ENCODE measurements around the gene SLC9A3. TPM values are rescaled to one million over a fixed set of nuclear protein-coding genes. Genes with fewer than 3 reads are reported as not detected.
"Not testable (repeated sequence)": the region's sequence is repeated elsewhere in the genome, so short reads cannot be mapped to it uniquely, and the experiment has no call there.

Gene SLC9A3
- total and polyA plus RNA-seq, 4 donors, result 2.3 to 7.2 (median 4.3) TPM

GRCh38 chr5:491856-492155 is 32.4 kb downstream of the SLC9A3 start:
- Histone ChIP-seq H3K27me3 (ENCODE audit: control insufficient read depth, insufficient read depth, low read length) (peaks cover 10% of the 10 kb centered on the region), H3K4me3 (ENCODE audit: low read depth, low read length) (no peak overlapping the region), H3K9me3 (ENCODE audit: control insufficient read depth, insufficient read depth, low read length) (no peaks in the 10 kb centered on the region), H3K36me3 (ENCODE audit: control insufficient read depth, insufficient read depth, low read length) (peaks cover 5% of the 10 kb centered on the region), H3K27ac (ENCODE audit: low read depth, low read length) (no peak overlapping the region), H3K4me1 (ENCODE audit: control insufficient read depth, insufficient read depth, low read length) (peaks cover 22% of the 10 kb centered on the region)
- no peak for DNase-seq (ENCODE audit: low read depth in 4 of 6, low spot score in 6 of 6)
- WGBS (ENCODE audit: insufficient coverage), result 88% methylated on average over 17 of the region's 19 CpGs

- H3K36me3 ChIP-seq (ENCODE audit: control insufficient read depth, insufficient read depth, low read length), result peaks cover 5% of the 10 kb centered on the region
- H3K4me1 ChIP-seq (ENCODE audit: control insufficient read depth, insufficient read depth, low read length), result peaks cover 22% of the 10 kb centered on the region
- H3K27me3 ChIP-seq (ENCODE audit: control insufficient read depth, insufficient read depth, low read length), result peaks cover 10% of the 10 kb centered on the region
- H3K27ac ChIP-seq (ENCODE audit: low read depth, low read length), result no peak overlapping the region
- no peak overlapping the region for H3K4me3 ChIP-seq (ENCODE audit: low read depth, low read length)
- 92% methylated on average over 52 of the region's 52 CpGs for WGBS (ENCODE audit: insufficient coverage)
- H3K9me3 ChIP-seq (ENCODE audit: control insufficient read depth, insufficient read depth, low read length), result no peaks in the 10 kb centered on the region
- no peak for DNase-seq (ENCODE audit: low read depth in 4 of 6, low spot score in 6 of 6)
These were observed 33.0 kb downstream of the SLC9A3 start for GRCh38 chr5:491119-491855.

- Histone ChIP-seq H3K4me3 (ENCODE audit: low read depth, low read length) (no peak overlapping the region), H3K36me3 (ENCODE audit: control insufficient read depth, insufficient read depth, low read length) (peaks cover 5% of the 10 kb centered on the region), H3K4me1 (ENCODE audit: control insufficient read depth, insufficient read depth, low read length) (peaks cover 22% of the 10 kb centered on the region), H3K27ac (ENCODE audit: low read depth, low read length) (no peak overlapping the region), H3K9me3 (ENCODE audit: control insufficient read depth, insufficient read depth, low read length) (no peaks in the 10 kb centered on the region), H3K27me3 (ENCODE audit: control insufficient read depth, insufficient read depth, low read length) (peaks cover 7% of the 10 kb centered on the region)
- DNase-seq (ENCODE audit: low read depth in 4 of 6, low spot score in 6 of 6), result no peak
- WGBS (ENCODE audit: insufficient coverage), result 84% methylated on average over 48 of the region's 48 CpGs
These were observed 33.8 kb downstream of the SLC9A3 start for GRCh38 chr5:490116-491106.

GRCh38 chr5:489689-490080 is 34.6 kb downstream of the SLC9A3 start:
- Histone ChIP-seq H3K4me3 (ENCODE audit: low read depth, low read length) (no peak overlapping the region), H3K27me3 (ENCODE audit: control insufficient read depth, insufficient read depth, low read length) (peaks cover 7% of the 10 kb centered on the region), H3K4me1 (ENCODE audit: control insufficient read depth, insufficient read depth, low read length) (peaks cover 22% of the 10 kb centered on the region), H3K36me3 (ENCODE audit: control insufficient read depth, insufficient read depth, low read length) (peaks cover 5% of the 10 kb centered on the region), H3K27ac (ENCODE audit: low read depth, low read length) (no peak overlapping the region), H3K9me3 (ENCODE audit: control insufficient read depth, insufficient read depth, low read length) (no peaks in the 10 kb centered on the region)
- 79% methylated on average over 21 of the region's 21 CpGs for WGBS (ENCODE audit: insufficient coverage)
- DNase-seq (ENCODE audit: low read depth in 4 of 6, low spot score in 6 of 6), result no peak

GRCh38 chr5:488744-489688 is 35.2 kb downstream of the SLC9A3 start:
- 67% methylated on average over 39 of the region's 40 CpGs for WGBS (ENCODE audit: insufficient coverage)
- Histone ChIP-seq H3K27me3 (ENCODE audit: control insufficient read depth, insufficient read depth, low read length) (peaks cover 7% of the 10 kb centered on the region), H3K27ac (ENCODE audit: low read depth, low read length) (no peak overlapping the region), H3K36me3 (ENCODE audit: control insufficient read depth, insufficient read depth, low read length) (peaks cover 3% of the 10 kb centered on the region), H3K9me3 (ENCODE audit: control insufficient read depth, insufficient read depth, low read length) (no peaks in the 10 kb centered on the region), H3K4me3 (ENCODE audit: low read depth, low read length) (no peak overlapping the region), H3K4me1 (ENCODE audit: control insufficient read depth, insufficient read depth, low read length) (peaks cover 21% of the 10 kb centered on the region)
- DNase-seq (ENCODE audit: low read depth in 4 of 6, low spot score in 6 of 6), result no peak

GRCh38 chr5:488241-488640 is 36.0 kb downstream of the SLC9A3 start:
- no peak overlapping the region for H3K4me3 ChIP-seq (ENCODE audit: low read depth, low read length)
- peaks cover 14% of the 10 kb centered on the region for H3K4me1 ChIP-seq (ENCODE audit: control insufficient read depth, insufficient read depth, low read length)
- peaks cover 3% of the 10 kb centered on the region for H3K36me3 ChIP-seq (ENCODE audit: control insufficient read depth, insufficient read depth, low read length)
- H3K9me3 ChIP-seq (ENCODE audit: control insufficient read depth, insufficient read depth, low read length), result no peaks in the 10 kb centered on the region
- peaks cover 3% of the 10 kb centered on the region for H3K27me3 ChIP-seq (ENCODE audit: control insufficient read depth, insufficient read depth, low read length)
- DNase-seq (ENCODE audit: low read depth in 4 of 6, low spot score in 6 of 6), result no peak
- no peak overlapping the region for H3K27ac ChIP-seq (ENCODE audit: low read depth, low read length)
- 82% methylated on average over 32 of the region's 33 CpGs for WGBS (ENCODE audit: insufficient coverage)

- 98% methylated on average over 13 of the region's 22 CpGs for WGBS (ENCODE audit: insufficient coverage)
- H3K27ac ChIP-seq (ENCODE audit: low read depth, low read length); H3K36me3 ChIP-seq (ENCODE audit: control insufficient read depth, insufficient read depth, low read length); H3K4me3 ChIP-seq (ENCODE audit: low read depth, low read length); H3K27me3 ChIP-seq (ENCODE audit: control insufficient read depth, insufficient read depth, low read length); H3K9me3 ChIP-seq (ENCODE audit: control insufficient read depth, insufficient read depth, low read length); DNase-seq (ENCODE audit: low read depth in 4 of 6, low spot score in 6 of 6); H3K4me1 ChIP-seq (ENCODE audit: control insufficient read depth, insufficient read depth, low read length): not testable (repeated sequence)
These were observed 37.7 kb downstream of the SLC9A3 start for GRCh38 chr5:486597-486996.

- WGBS (ENCODE audit: insufficient coverage), result 58% methylated on average over 16 of the region's 23 CpGs
- Histone ChIP-seq H3K4me1 (ENCODE audit: control insufficient read depth, insufficient read depth, low read length) (peaks cover 5% of the 10 kb centered on the region), H3K27me3 (ENCODE audit: control insufficient read depth, insufficient read depth, low read length) (no peaks in the 10 kb centered on the region), H3K27ac (ENCODE audit: low read depth, low read length) (no peak overlapping the region), H3K4me3 (ENCODE audit: low read depth, low read length) (no peak overlapping the region), H3K36me3 (ENCODE audit: control insufficient read depth, insufficient read depth, low read length) (peaks cover 2% of the 10 kb centered on the region), H3K9me3 (ENCODE audit: control insufficient read depth, insufficient read depth, low read length) (no peaks in the 10 kb centered on the region)
- DNase-seq (ENCODE audit: low read depth in 4 of 6, low spot score in 6 of 6), result no peak
These were observed 38.2 kb downstream of the SLC9A3 start for GRCh38 chr5:485946-486491.

All from spinal cord (tissue), 10 donors.